HepG2 (cell line): ENCODE measurements around the gene GRIK1. TPM values are rescaled to one million over a fixed set of nuclear protein-coding genes. Genes with fewer than 3 reads are reported as not detected.

Source experiments
- ATAC-seq: fragments of 200-7000 bp; cut with Tn5 transposase; 3 replicates; pipeline ENCODE4 v1.9.1; 2020; ENCODE audit warnings: mild to moderate bottlenecking, moderate library complexity
- BruUV-seq: library from RNA; stranded (reverse); fragments of 400-500 nt; replicated peaks from 2 replicates; lab custom pipeline; 2021; lab: Mats Ljungman, UMichigan
- CTCF ChIA-PET: fragments of 300-600 bp; formaldehyde crosslinking; extraction: SDS; loops from one replicate; lab custom pipeline; 2021; ENCODE audit warnings: low total read pairs, inconsistent platforms, low intra/inter-chr PET ratio; lab: Yijun Ruan, JAX
- POLR2A ChIA-PET: fragments of 350-600 bp; sonication (Branson Sonifier 250); formaldehyde crosslinking; loops from one replicate; lab custom pipeline; 2020; ENCODE audit warnings: antibody characterized with exemption, inconsistent platforms; lab: Yijun Ruan, JAX
- DNase-seq: peaks from one replicate; pipeline ENCODE4 v3.0.0-alpha.2; 2015; ENCODE audit warnings: low spot score
- FAIRE-seq: peaks from 3 replicates; lab custom pipeline; 2011; peaks lifted over from hg19 to GRCh38; lab: Jason Lieb, UNC
- H2AFZ ChIP-seq: one replicate; pipeline ENCODE4 v1.6.1; 2011; ENCODE audit warnings: low read length, inconsistent platforms
- H3K27ac ChIP-seq: fragments of 300-600 bp; 3 replicates; pipeline ENCODE4 v1.8.0; 2011; ENCODE audit warnings: mixed run types, mild to moderate bottlenecking, mixed read lengths, low read length, inconsistent platforms; ENCODE audit not compliant: insufficient read depth; ENCODE audit errors: extremely low read length
- H3K27me3 ChIP-seq, 2 experiments: fragments of 200-600 bp in 1 of 2; 2 replicates in 1 of 2; 3 replicates in 1 of 2; pipeline versions ENCODE4 v1.6.0 to v1.8.0; 2011; ENCODE audit warnings: low read length in 2 of 2, mild to moderate bottlenecking in 2 of 2, moderate library complexity in 2 of 2, inconsistent platforms in 1 of 2; ENCODE audit not compliant: insufficient read depth in 2 of 2, control insufficient read depth in 1 of 2
- H3K36me3 ChIP-seq, 2 experiments: fragments of 200-600 bp in 1 of 2; replicated peaks in 1 of 2; 2 replicates in 1 of 2; 3 replicates in 1 of 2; pipeline versions ENCODE4 v1.5.1 to v1.8.0; 2011; ENCODE audit warnings: low read length in 2 of 2, inconsistent platforms in 1 of 2; ENCODE audit not compliant: insufficient read depth in 2 of 2, control insufficient read depth in 1 of 2
- H3K4me1 ChIP-seq: 2 replicates; pipeline ENCODE4 v1.5.1; 2012; ENCODE audit warnings: low read length, inconsistent platforms; ENCODE audit not compliant: insufficient read depth
- H3K4me2 ChIP-seq: 2 replicates; pipeline ENCODE4 v1.6.0; 2011; ENCODE audit warnings: low read depth, low read length, inconsistent platforms
- H3K4me3 ChIP-seq, 3 experiments: fragments of 200-600 bp in 1 of 3; sonication (generic), shearing (Covaris generic) in 1 of 3; replicated peaks in 1 of 3; 2 replicates each; pipeline ENCODE4 v1.5.1; 2011 to 2016; ENCODE audit warnings: low read length in 3 of 3, inconsistent platforms in 2 of 3, low read depth in 2 of 3, mild to moderate bottlenecking in 2 of 3, control low read depth in 1 of 3, mixed read lengths in 1 of 3; ENCODE audit not compliant: insufficient read depth in 1 of 3
- H3K79me2 ChIP-seq: one replicate; pipeline ENCODE4 v1.6.1; 2011; ENCODE audit warnings: low read length, inconsistent platforms; ENCODE audit not compliant: insufficient read depth
- H3K9ac ChIP-seq: 2 replicates; pipeline ENCODE4 v1.6.0; 2011; ENCODE audit warnings: mild to moderate bottlenecking, low read depth, low read length, inconsistent platforms; ENCODE audit not compliant: insufficient read depth
- H3K9me3 ChIP-seq: 2 replicates; pipeline ENCODE4 v1.5.1; 2012; ENCODE audit warnings: mild to moderate bottlenecking, low read length
- H4K20me1 ChIP-seq: 2 replicates; pipeline ENCODE4 v1.6.0; 2011; ENCODE audit warnings: inconsistent platforms, mild to moderate bottlenecking, low read length, moderate library complexity; ENCODE audit not compliant: insufficient read depth
- CHD2 ChIP-seq: IDR thresholded peaks from 2 replicates; pipeline ENCODE4 v1.6.1; 2011; ENCODE audit warnings: low read depth, low read length, improper control_type of control experiment
- DNMT1 ChIP-seq: sonication (generic); formaldehyde crosslinking; IDR thresholded peaks from 2 replicates; pipeline ENCODE4 v1.5.1; 2020; ENCODE audit warnings: mild to moderate bottlenecking, missing genetic modification reagents
- FOXK2 ChIP-seq: fragments of 450-650 bp; IDR thresholded peaks from 2 replicates; pipeline ENCODE4 v1.6.1; 2016
- HOXA3 ChIP-seq: sonication (generic); formaldehyde crosslinking; IDR thresholded peaks from 2 replicates; pipeline ENCODE4 v1.5.0; 2020; ENCODE audit warnings: missing genetic modification reagents
- MED8 ChIP-seq: sonication (generic); formaldehyde crosslinking; IDR thresholded peaks from 2 replicates; pipeline ENCODE4 v1.8.1; 2023; ENCODE audit warnings: mild to moderate bottlenecking, missing genetic modification reagents; ENCODE audit not compliant: insufficient replicate concordance
- NFE2L1 ChIP-seq: sonication (generic); formaldehyde crosslinking; IDR thresholded peaks from 2 replicates; pipeline ENCODE4 v1.4.0; 2020; ENCODE audit warnings: missing genetic modification reagents, mild to moderate bottlenecking, borderline replicate concordance
- PRMT3 ChIP-seq: sonication (generic); formaldehyde crosslinking; IDR thresholded peaks from 2 replicates; pipeline ENCODE4 v1.8.1; 2022; ENCODE audit warnings: low read depth, mild to moderate bottlenecking, moderate library complexity, missing genetic modification reagents, borderline replicate concordance
- TAF1 ChIP-seq: sonication (generic); formaldehyde crosslinking; IDR thresholded peaks from 2 replicates; pipeline ENCODE4 v1.4.0; 2020; ENCODE audit warnings: missing genetic modification reagents
- TEAD2 ChIP-seq: sonication (generic); formaldehyde crosslinking; IDR thresholded peaks from 2 replicates; pipeline ENCODE4 v1.9.0; 2021; ENCODE audit warnings: missing genetic modification reagents
- ZNF124 ChIP-seq: sonication (generic); formaldehyde crosslinking; IDR thresholded peaks from 2 replicates; pipeline ENCODE4 v1.4.0; 2020; ENCODE audit warnings: missing genetic modification reagents
- WGBS: methylation state at CpG from one replicate; pipeline ENCODE4 v1.1.6; 2017; ENCODE audit warnings: low lambda C conversion rate; 5-methylcytosine and 5-hydroxymethylcytosine counted together
- in situ Hi-C: cut with HindIII; loops from 2 replicates; pipeline ENCODE4 v1.10.0; 2017; ENCODE audit warnings: low pct_unique_long_range_greater_than_20kb; ENCODE audit not compliant: extremely low pct_ligation_motif_present
- intact Hi-C: fragments of 100-400 bp; cut with micrococcal nuclease; formaldehyde crosslinking; loops from one replicate; pipeline ENCODE4 v1.10.0; 2022; ENCODE audit not compliant: unreplicated experiment
- polyA plus RNA-seq, 8 experiments: library from polyadenylated mRNA; depleted of rRNA in 3 of 8; stranded (reverse) in 7 of 8; unstranded in 1 of 8; fragments of >200 nt; fragmentation: Illumina TruSeq in 4 of 8; extraction: Trizol in 4 of 8; gene quantifications; 2 replicates each; pipeline versions ENCODE4 v1.2.1 to v1.2.3, GENCODE V29; 2011 to 2016; ENCODE audit warnings: low read depth in 4 of 8, missing spikeins in 1 of 8, mixed read lengths in 1 of 8; ENCODE audit not compliant: insufficient read depth in 1 of 8
- total RNA-seq, 5 experiments: library from RNA; depleted of rRNA; stranded (reverse); fragments of >200 nt; fragmentation: Illumina TruSeq; extraction: Trizol; gene quantifications; 2 replicates each; pipeline ENCODE4 v1.2.3, GENCODE V29; 2016; ENCODE audit warnings: low read depth in 1 of 5
- TF ChIP-seq, protein P1 (sequence below): sonication (generic); formaldehyde crosslinking; IDR thresholded peaks from 2 replicates; pipeline ENCODE4 v1.4.0; 2020; ENCODE audit warnings: mild to moderate bottlenecking, missing genetic modification reagents
- TF ChIP-seq, protein P2 (sequence below): sonication (generic); formaldehyde crosslinking; IDR thresholded peaks from 2 replicates; pipeline ENCODE4 v1.4.0; 2020; ENCODE audit warnings: missing genetic modification reagents
- TF ChIP-seq, protein P3 (sequence below): sonication (generic); formaldehyde crosslinking; IDR thresholded peaks from 2 replicates; pipeline ENCODE4 v1.5.0; 2020; ENCODE audit warnings: mild to moderate bottlenecking, missing genetic modification reagents

The GRIK1 gene
- total and polyA plus RNA-seq, 2 of the 13 experiments (the other 11 are each of a cell fraction or from before 2014, with no cell fraction given), result not detected

- intact Hi-C loops, result loop anchor here (1.0 to 2.0 kb wide), 2 partner anchors 23 to 410 kb away; no protein-coding TSS in a partner anchor
- POLR2A ChIA-PET, result no interaction called here
- TF ChIP-seq NFE2L1, result no peak
- TF ChIP-seq, protein P1, sequence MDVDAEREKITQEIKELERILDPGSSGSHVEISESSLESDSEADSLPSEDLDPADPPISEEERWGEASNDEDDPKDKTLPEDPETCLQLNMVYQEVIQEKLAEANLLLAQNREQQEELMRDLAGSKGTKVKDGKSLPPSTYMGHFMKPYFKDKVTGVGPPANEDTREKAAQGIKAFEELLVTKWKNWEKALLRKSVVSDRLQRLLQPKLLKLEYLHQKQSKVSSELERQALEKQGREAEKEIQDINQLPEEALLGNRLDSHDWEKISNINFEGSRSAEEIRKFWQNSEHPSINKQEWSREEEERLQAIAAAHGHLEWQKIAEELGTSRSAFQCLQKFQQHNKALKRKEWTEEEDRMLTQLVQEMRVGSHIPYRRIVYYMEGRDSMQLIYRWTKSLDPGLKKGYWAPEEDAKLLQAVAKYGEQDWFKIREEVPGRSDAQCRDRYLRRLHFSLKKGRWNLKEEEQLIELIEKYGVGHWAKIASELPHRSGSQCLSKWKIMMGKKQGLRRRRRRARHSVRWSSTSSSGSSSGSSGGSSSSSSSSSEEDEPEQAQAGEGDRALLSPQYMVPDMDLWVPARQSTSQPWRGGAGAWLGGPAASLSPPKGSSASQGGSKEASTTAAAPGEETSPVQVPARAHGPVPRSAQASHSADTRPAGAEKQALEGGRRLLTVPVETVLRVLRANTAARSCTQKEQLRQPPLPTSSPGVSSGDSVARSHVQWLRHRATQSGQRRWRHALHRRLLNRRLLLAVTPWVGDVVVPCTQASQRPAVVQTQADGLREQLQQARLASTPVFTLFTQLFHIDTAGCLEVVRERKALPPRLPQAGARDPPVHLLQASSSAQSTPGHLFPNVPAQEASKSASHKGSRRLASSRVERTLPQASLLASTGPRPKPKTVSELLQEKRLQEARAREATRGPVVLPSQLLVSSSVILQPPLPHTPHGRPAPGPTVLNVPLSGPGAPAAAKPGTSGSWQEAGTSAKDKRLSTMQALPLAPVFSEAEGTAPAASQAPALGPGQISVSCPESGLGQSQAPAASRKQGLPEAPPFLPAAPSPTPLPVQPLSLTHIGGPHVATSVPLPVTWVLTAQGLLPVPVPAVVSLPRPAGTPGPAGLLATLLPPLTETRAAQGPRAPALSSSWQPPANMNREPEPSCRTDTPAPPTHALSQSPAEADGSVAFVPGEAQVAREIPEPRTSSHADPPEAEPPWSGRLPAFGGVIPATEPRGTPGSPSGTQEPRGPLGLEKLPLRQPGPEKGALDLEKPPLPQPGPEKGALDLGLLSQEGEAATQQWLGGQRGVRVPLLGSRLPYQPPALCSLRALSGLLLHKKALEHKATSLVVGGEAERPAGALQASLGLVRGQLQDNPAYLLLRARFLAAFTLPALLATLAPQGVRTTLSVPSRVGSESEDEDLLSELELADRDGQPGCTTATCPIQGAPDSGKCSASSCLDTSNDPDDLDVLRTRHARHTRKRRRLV, result no peak
- TF ChIP-seq, protein P2, sequence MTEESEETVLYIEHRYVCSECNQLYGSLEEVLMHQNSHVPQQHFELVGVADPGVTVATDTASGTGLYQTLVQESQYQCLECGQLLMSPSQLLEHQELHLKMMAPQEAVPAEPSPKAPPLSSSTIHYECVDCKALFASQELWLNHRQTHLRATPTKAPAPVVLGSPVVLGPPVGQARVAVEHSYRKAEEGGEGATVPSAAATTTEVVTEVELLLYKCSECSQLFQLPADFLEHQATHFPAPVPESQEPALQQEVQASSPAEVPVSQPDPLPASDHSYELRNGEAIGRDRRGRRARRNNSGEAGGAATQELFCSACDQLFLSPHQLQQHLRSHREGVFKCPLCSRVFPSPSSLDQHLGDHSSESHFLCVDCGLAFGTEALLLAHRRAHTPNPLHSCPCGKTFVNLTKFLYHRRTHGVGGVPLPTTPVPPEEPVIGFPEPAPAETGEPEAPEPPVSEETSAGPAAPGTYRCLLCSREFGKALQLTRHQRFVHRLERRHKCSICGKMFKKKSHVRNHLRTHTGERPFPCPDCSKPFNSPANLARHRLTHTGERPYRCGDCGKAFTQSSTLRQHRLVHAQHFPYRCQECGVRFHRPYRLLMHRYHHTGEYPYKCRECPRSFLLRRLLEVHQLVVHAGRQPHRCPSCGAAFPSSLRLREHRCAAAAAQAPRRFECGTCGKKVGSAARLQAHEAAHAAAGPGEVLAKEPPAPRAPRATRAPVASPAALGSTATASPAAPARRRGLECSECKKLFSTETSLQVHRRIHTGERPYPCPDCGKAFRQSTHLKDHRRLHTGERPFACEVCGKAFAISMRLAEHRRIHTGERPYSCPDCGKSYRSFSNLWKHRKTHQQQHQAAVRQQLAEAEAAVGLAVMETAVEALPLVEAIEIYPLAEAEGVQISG (CRISPR knock-in tag), result 0 out of 2 replicates have a peak, but pooled peaks have one; percentile 36
- TF ChIP-seq, protein P3, sequence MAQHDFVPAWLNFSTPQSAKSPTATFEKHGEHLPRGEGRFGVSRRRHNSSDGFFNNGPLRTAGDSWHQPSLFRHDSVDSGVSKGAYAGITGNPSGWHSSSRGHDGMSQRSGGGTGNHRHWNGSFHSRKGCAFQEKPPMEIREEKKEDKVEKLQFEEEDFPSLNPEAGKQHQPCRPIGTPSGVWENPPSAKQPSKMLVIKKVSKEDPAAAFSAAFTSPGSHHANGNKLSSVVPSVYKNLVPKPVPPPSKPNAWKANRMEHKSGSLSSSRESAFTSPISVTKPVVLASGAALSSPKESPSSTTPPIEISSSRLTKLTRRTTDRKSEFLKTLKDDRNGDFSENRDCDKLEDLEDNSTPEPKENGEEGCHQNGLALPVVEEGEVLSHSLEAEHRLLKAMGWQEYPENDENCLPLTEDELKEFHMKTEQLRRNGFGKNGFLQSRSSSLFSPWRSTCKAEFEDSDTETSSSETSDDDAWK, result no peak
- TF ChIP-seq MED8 (CRISPR knock-in tag), result no peak
- TF ChIP-seq CHD2, result no peak
- TF ChIP-seq FOXK2, result no peak
- TF ChIP-seq DNMT1 (CRISPR knock-in tag), result no peak
- no peak for TF ChIP-seq TEAD2 (CRISPR knock-in tag)
- TF ChIP-seq ZNF124 (CRISPR knock-in tag), result no peak
- no peak for TF ChIP-seq TAF1 (CRISPR knock-in tag)
- TF ChIP-seq PRMT3, result no peak
- 0 out of 2 replicates have a peak, but pooled peaks have one; percentile 15 for TF ChIP-seq HOXA3
Observed at GRCh38 chr21:29499734-29500343, 440.0 kb downstream of the GRIK1 start.

More at GRCh38 chr21:29499734-29500343, 440.0 kb downstream of the GRIK1 start:
- Histone ChIP-seq H3K9ac (no peak overlapping the region), H3K4me2 (no peak overlapping the region), H2AFZ (no peak overlapping the region), H3K36me3 (no peaks in the 10 kb centered on the region), H3K4me3 (no peak overlapping the region), H3K27me3 (no peaks in the 10 kb centered on the region), H3K79me2 (no peaks in the 10 kb centered on the region), H3K27ac (no peak overlapping the region), H4K20me1 (no peaks in the 10 kb centered on the region), H3K9me3 (no peaks in the 10 kb centered on the region), H3K4me1 (no peaks in the 10 kb centered on the region)
- BruUV-seq, result no TSS peak
- DNase-seq, result peak; percentile 50
- CTCF ChIA-PET, result interaction anchor here (1.0 to 1.5 kb wide), 2 partner anchors 23 to 410 kb away, joined by 4 to 11 read pairs; no protein-coding TSS in a partner anchor
- FAIRE-seq, result peak; percentile 72
- in situ Hi-C loops, result no loop called here
- ATAC-seq, result peak; percentile 98
- WGBS, result 56% methylated on average over 10 of the region's 10 CpGs
